GM18511 (cell line): Measurements from ENCODE around the gene CNTN4.
"Not testable (repeated sequence)": the region's sequence is repeated elsewhere in the genome, so short reads cannot be mapped to it uniquely, and the experiment has no call there.

ENCODE experiments used
- ATAC-seq: cut with Tn5 transposase; IDR thresholded peaks from one replicate; pipeline ENCODE4 v1.9.1; 2021; ENCODE audit warnings: mild to moderate bottlenecking, moderate library complexity; ENCODE audit not compliant: unreplicated experiment

The CNTN4 gene

GRCh38 chr3:2771193-2771592, 672.5 kb downstream of the CNTN4 start:
- ATAC-seq, result peak; percentile 88

- ATAC-seq, result no peak
These were observed 673.1 kb downstream of the CNTN4 start for GRCh38 chr3:2771741-2772140.

GRCh38 chr3:2772803-2773202, 674.1 kb downstream of the CNTN4 start:
- ATAC-seq, result no peak

DNA sequence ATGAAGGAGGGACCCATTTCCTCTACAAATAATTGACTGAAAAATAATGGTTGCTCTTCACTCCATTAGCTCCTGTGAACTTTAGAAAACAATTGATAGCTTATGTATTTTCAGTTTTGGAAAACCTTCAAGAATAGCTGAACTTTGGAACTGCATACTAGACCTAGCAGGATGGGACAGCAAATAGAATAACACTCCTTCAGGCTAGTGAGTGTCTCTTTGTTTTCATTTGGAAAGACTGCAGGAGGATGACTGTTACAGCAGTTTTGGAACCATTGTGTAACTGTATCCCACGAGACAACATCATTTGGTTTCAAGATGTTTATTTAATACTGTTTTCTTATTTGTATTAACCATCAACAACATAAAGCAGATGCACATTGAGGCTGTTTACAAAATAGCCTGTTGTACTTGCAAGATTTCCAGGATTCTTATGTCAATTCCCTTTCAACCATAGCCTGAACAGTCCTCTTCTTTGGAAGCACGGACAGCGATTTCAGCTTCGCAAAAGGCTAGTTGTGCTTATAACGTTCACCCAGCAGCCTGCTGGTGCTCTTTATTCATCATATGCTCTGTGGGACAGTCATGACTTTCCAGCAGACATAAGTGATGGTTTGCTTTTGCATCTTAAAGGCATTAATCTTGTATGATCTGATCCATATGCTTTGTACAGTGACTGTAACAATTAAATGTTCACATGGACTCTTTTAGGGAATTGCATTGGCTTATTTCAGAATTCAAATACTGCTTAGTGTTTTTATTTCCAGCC, 676.0 kb downstream of the CNTN4 start:
- no peak for ATAC-seq

GRCh38 chr3:2783261-2783660, 684.6 kb downstream of the CNTN4 start:
- no peak for ATAC-seq

GRCh38 chr3:2784627-2785026, 686.0 kb downstream of the CNTN4 start:
- no peak for ATAC-seq

GRCh38 chr3:2790266-2790815, 691.7 kb downstream of the CNTN4 start:
- no peak for ATAC-seq

DNA sequence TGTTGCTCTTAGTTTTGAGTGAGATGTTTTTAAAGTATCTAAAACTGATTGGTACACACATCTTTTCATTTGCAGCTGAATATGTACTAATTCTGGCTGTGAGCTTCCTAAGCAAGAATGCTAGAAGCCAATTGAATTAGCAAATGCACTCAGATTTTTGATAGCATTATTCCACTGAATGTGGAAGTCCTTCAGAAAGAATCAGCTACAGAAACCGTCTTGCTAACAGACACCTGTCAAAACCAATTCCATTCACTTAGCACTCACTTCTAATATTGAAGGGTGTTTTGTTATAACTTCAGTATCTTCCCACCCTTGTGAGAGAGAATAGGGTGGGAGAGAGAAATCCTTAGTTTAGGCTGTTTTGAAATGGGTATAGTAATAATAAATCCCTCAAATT, 693.8 kb downstream of the CNTN4 start:
- ATAC-seq, result no peak

- no peak for ATAC-seq
These were observed 695.3 kb downstream of the CNTN4 start for GRCh38 chr3:2793987-2794386.

DNA sequence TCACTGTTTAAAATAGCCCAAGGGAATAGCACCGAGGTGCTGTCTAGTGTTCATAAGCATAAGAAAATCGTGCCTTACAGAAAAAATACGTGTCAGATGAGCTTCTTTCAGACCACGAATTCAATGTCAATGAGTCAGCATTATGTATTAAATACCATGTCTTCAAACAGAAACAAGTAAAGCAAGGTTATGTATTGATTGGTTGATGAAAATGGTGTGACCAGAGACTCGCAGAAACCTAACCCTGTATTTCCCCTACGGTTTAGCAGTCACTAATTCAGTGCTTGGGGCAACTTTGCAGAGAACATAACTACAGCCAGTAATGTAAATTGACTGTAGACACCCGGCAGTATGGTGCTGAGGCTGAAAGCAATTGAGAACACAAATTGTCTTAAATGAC, 703.8 kb downstream of the CNTN4 start:
- peak; percentile 60 for ATAC-seq

- no peak for ATAC-seq
These were observed 708.8 kb downstream of the CNTN4 start for GRCh38 chr3:2807514-2807913.

- no peak for ATAC-seq
These were observed 712.1 kb downstream of the CNTN4 start for GRCh38 chr3:2810723-2811122.

- no peak for ATAC-seq
These were observed 720.9 kb downstream of the CNTN4 start for GRCh38 chr3:2819571-2819970.

- not testable (repeated sequence) for ATAC-seq
These were observed 722.3 kb downstream of the CNTN4 start for GRCh38 chr3:2820982-2821381.

DNA sequence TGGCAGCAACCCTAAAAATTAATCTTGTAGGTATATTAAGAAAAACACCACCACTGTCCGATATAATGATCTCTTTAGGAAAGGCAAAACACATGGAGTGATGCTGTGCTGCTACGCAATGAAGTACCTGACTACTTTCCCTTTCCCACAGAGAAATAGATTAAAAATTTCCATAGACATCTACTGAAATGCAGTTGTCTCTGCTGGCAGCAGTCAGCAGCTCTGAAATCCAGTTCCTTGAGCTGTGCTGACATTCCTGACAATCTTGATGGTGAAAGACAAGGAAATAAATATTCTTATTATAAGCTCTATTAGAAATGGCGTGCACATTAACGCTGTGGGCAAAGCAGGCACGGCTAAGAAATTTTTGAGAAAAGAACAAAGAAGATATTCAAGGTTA, 723.9 kb downstream of the CNTN4 start:
- no peak for ATAC-seq

DNA sequence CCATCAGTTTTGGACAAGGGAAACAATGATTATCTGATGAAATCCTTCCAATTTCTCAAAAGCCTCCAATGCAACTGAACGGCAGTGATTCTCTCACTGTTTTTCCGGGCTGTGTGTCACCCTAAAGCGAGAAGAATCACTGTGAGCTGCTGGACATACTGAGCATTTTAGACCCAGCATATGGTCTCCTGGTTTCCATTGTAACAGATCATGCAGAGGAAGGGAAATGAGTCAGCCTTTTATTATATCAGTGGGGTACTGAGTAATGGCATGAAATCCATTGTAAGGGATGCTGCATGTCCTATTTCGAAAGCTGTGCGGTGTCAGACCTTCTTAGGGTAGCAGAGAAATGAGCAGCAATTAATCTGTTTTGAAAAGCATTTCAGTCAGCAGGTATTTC, 724.4 kb downstream of the CNTN4 start:
- no peak for ATAC-seq

DNA sequence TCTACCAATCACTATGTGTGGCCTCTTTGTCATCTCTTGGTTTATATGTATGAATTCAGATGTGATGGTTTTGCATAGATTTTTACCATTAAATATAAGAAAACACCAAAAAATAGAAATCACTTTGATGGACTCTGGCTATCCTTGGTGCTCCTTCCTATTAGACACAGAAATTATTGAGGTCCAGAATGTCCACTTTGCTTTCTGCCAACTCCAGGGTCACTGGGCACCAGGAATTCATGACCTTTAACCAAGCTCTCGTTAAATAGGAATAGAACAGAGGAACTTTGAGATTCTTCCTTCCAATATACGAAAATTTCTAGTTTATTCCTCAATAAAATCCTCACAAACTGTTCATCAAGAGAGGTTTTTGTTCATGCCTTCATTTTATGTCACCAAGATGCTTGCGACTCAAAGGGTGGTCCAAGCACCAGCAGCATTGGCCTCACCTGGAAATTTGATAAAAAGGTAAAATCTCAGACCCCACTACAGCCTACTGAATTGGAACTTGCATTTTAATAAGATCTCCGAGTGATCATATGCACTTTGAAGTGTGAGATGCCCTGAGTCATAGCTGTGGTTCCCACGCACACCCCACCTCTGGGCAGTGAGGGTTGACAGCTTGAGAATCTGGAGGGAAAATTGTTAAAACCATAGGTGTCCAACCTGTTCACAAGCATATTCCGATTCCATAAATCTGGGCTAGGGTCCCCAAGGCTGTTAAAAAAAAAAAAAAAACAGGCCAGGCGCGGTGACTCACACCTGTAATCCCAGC, 725.0 kb downstream of the CNTN4 start:
- no peak for ATAC-seq

DNA sequence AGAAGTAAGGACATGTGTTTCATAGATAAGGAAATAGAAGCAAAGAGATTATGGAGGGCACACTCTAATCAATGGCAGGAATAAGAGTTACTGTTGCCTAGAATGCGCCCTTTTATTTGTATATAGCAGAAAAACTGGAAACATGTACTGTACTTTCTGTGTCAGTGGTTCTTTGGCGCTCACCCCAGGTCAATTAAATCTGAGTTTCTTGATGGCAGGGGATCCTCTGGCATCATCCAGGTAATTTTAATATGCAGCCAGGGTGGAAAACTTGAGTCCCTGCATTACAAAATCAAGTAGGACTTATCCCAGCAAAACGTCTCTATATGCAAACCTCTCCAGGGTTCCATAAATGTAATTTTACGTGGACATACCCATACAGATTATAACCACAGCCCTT, 727.4 kb downstream of the CNTN4 start:
- ATAC-seq, result no peak

- ATAC-seq, result peak; percentile 64
These were observed 727.8 kb downstream of the CNTN4 start for GRCh38 chr3:2826453-2826852.

DNA sequence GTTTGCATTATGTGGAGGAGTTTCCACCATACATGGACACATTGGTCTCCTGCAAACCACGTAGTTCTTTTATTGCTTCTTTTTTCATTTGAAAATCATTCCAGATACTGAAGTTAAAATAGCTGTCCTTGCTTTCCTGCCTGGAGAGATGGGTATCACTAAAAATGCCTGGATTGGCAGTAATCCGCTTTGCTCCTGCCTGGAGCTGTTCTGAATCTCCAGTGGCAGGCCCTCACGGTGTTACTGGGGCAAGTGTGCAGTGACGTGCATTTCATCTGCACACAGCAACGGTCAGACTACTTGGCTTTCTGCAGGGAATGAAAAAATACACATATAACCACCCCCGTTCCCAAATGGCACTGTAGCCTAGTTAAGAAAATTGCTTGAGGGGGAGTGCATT, 738.6 kb downstream of the CNTN4 start:
- no peak for ATAC-seq

DNA sequence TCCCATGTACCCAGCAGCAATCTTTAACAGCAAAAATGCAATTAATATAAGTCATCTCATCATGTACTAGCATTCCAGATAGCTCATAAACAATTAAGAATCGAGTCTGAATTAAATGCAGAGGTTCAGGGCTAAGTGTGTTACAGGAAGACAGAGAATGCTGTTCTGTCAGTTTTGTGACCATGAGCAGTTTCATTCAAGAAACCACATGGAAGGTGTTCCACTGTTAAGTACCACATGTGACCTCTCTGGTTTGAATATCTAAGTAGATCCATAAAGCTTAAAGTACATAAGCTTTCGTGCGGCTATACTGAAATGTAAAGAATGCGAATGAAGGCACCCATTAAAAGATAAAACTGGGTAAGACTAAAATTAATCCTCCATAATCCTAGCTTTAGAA, 739.2 kb downstream of the CNTN4 start:
- no peak for ATAC-seq

DNA sequence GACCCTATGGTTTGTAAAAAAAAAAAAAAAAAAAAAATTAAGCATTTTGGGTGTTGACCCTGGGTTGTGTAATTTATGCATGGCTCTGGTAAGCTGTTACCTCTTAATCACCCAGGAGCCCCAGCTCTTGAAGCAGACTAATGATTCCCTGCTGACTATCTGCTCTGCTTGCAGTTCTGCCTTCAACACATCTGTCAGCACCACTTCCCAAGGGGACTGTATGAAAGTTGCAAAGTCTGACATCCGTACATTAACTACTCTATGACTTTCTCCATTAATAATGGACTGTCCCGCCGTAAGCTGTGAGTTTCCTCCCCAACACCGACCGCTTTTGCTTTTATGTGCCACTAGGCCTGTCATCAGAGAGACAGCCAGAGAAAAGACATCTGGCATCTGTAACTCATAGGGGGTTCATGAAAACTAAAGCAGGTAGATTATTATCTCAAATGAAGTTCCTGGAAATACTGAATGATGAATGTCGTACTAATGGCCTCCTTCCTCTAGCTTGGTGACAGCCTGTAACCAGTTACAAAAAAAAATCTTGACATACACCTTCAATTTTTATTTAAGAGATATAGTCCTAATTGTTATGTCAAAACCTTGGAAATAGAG, 740.0 kb downstream of the CNTN4 start:
- ATAC-seq, result no peak
